Endothelial cell of umbilical vein (primary cell): ENCODE results near the gene SH3BP4.

ENCODE experiments used
- CTCF ChIP-seq, 2 donors: IDR thresholded peaks; 1 replicate in 1 of 2; 2 replicates in 1 of 2; pipeline ENCODE4 v1.5.1; 2011; ENCODE audit warnings: low read length in 2 of 2, mild to moderate bottlenecking in 2 of 2, moderate library complexity in 2 of 2, control low read depth in 1 of 2, inconsistent platforms in 1 of 2, low read depth in 1 of 2; ENCODE audit not compliant: insufficient read depth in 1 of 2; ENCODE audit errors: extremely low read depth in 1 of 2
- POLR2A ChIP-seq: IDR thresholded peaks from 2 replicates; pipeline ENCODE4 v1.6.1; 2012; ENCODE audit warnings: low read depth, mild to moderate bottlenecking, control low read depth, low read length

GRCh38 chr2:234974501-234975385, 22.9 kb downstream of the SH3BP4 start:
- no peak for TF ChIP-seq CTCF (IDR thresholded peaks at IDR 0.05; ENCODE audit: extremely low read depth in 1 of 2, insufficient read depth in 1 of 2, low read depth in 1 of 2, low read length in 2 of 2)
- TF ChIP-seq POLR2A, result no peak
